MCF 10A (cell line): ENCODE results near the gene DMAC2. TPM values are rescaled to one million over a fixed set of nuclear protein-coding genes. Genes with fewer than 3 reads are reported as not detected.

Experiments
- BruUV-seq: library from RNA; stranded (reverse); fragments of 400-500 nt; replicated peaks from 2 replicates; lab custom pipeline; 2021; lab: Mats Ljungman, UMichigan
- CTCF ChIA-PET: fragments of 300-600 bp; sonication (Branson Sonifier 250); formaldehyde crosslinking; extraction: SDS; loops from one replicate; lab custom pipeline; 2021; ENCODE audit warnings: antibody characterized with exemption, inconsistent platforms; lab: Yijun Ruan, JAX
- POLR2A ChIA-PET: fragments of 300-600, 350-650 bp; sonication (Branson Sonifier 250); formaldehyde crosslinking; extraction: SDS; loops from one replicate; lab custom pipeline; 2020; ENCODE audit warnings: antibody characterized with exemption, inconsistent platforms; lab: Yijun Ruan, JAX
- DNase-seq: peaks from one replicate; pipeline ENCODE4 v3.0.0-alpha.2; 2018; ENCODE audit not compliant: unreplicated experiment
- H3K27ac Mint-ChIP-seq: one replicate; pipeline ENCODE4 v1.8.0; 2022; ENCODE audit warnings: mild to moderate bottlenecking, low read depth, mixed read lengths; ENCODE audit not compliant: unreplicated experiment
- H3K27me3 Mint-ChIP-seq: one replicate; pipeline ENCODE4 v1.8.0; 2022; ENCODE audit warnings: mixed read lengths; ENCODE audit not compliant: insufficient read depth, unreplicated experiment
- H3K36me3 Mint-ChIP-seq: one replicate; pipeline ENCODE4 v1.8.0; 2022; ENCODE audit warnings: mild to moderate bottlenecking, moderate library complexity, mixed read lengths; ENCODE audit not compliant: insufficient read depth, unreplicated experiment
- H3K4me1 Mint-ChIP-seq: one replicate; pipeline ENCODE4 v1.8.0; 2022; ENCODE audit warnings: mixed read lengths; ENCODE audit not compliant: insufficient read depth, unreplicated experiment
- H3K4me3 Mint-ChIP-seq: one replicate; pipeline ENCODE4 v1.8.0; 2022; ENCODE audit warnings: mild to moderate bottlenecking, moderate library complexity, mixed read lengths; ENCODE audit not compliant: unreplicated experiment
- H3K9me3 Mint-ChIP-seq: one replicate; pipeline ENCODE4 v1.8.0; 2022; ENCODE audit warnings: mixed read lengths; ENCODE audit not compliant: unreplicated experiment
- intact Hi-C: fragments of 100-400 bp; cut with micrococcal nuclease; formaldehyde crosslinking; loops from 2 replicates; pipeline ENCODE4 v1.14.1; 2022
- total RNA-seq: library from RNA; stranded (reverse); gene quantifications from 2 replicates; pipeline ENCODE4 v1.2.3, GENCODE V29; 2022
- TF ChIP-seq, protein P1 (sequence below): fragments of 200-600 bp; IDR thresholded peaks from one replicate; pipeline ENCODE4 v1.8.0; 2022; ENCODE audit warnings: antibody characterized with exemption, mild to moderate bottlenecking; ENCODE audit not compliant: unreplicated experiment

Gene DMAC2
- total RNA-seq, 1 experiment from 2014 or later = 34.8 TPM

DNA sequence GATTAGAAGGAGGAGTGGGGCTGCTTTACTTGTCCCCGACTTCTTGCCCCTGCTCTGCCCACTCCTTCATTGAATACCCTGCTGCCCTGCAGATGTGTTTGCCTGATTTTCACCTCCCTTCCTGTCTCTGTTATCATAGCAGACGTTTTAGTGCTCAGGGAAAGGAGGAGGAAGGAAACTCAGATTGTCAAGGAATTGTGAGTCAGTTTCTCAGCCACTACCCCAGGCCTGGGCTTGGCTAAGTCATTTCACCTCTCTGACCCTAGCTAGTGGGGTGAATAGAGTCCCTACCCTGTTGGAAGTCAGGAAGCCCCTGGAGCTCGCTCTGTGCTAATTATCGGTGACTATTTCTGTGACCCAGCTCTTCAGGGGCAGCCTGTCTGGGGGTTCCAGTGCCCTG, 38.2 kb downstream of the DMAC2 start:
- Mint-ChIP-seq H3K4me3 (no peak overlapping the region), H3K4me1 (peaks cover 14% of the 10 kb centered on the region), H3K27ac (no peak overlapping the region), H3K9me3 (no peaks in the 10 kb centered on the region), H3K27me3 (no peaks in the 10 kb centered on the region), H3K36me3 (peaks cover 5% of the 10 kb centered on the region)
- no TSS peak for BruUV-seq
- ChIA-PET CTCF (interaction anchor here (0.6 kb wide), 1 partner anchor 651 kb away, joined by 3 read pairs; no protein-coding TSS in a partner anchor), POLR2A (no interaction called here)
- DNase-seq = no peak
- TF ChIP-seq, protein P1, sequence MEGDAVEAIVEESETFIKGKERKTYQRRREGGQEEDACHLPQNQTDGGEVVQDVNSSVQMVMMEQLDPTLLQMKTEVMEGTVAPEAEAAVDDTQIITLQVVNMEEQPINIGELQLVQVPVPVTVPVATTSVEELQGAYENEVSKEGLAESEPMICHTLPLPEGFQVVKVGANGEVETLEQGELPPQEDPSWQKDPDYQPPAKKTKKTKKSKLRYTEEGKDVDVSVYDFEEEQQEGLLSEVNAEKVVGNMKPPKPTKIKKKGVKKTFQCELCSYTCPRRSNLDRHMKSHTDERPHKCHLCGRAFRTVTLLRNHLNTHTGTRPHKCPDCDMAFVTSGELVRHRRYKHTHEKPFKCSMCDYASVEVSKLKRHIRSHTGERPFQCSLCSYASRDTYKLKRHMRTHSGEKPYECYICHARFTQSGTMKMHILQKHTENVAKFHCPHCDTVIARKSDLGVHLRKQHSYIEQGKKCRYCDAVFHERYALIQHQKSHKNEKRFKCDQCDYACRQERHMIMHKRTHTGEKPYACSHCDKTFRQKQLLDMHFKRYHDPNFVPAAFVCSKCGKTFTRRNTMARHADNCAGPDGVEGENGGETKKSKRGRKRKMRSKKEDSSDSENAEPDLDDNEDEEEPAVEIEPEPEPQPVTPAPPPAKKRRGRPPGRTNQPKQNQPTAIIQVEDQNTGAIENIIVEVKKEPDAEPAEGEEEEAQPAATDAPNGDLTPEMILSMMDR = no peak
- intact Hi-C loops = no loop called here

DNA sequence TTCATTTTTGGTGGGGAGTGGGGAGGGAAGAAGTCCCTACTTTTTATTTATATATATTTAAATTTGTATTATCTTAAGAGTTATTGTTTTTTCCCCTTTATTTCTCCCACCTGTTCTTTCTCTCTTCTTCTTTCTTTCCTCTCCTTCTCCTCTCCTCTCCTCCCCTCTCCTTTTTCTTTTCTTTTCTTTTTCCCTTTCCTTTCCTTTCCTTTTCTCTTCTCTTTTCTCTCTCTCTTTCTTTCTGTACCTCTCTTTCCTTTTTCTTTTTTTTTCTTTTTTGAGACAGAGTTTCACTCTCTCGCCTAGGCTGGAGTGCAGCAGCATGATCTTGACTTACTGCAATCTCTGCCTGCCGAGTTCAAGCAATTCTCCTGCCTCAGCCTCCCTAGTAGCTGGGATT, 40.2 kb downstream of the DMAC2 start:
- H3K27ac Mint-ChIP-seq = no peak overlapping the region

DNA sequence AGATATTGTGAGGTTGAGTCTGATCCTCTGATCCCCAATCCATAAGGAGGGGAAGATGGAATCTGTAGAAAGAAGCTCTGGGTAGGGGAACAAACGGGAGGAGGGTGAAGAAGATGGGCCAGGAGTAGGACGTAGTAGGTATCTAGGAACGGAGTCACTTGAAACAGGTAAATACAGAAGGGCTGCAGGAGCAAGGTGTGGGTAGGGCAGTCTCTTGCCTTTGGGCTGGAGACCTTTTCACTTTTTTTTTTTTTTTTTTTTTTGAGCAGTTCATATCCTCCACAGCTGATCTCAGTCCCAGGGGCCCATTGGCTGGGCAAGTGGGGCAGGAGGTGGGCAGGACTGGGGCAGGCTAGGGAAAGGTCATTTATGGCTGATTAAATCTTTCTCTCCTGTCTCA, 40.6 kb downstream of the DMAC2 start:
- Mint-ChIP-seq H3K27me3 (no peaks in the 10 kb centered on the region), H3K9me3 (no peaks in the 10 kb centered on the region), H3K4me1 (peaks cover 25% of the 10 kb centered on the region), H3K27ac (peak overlapping the region; percentile 99), H3K36me3 (peaks cover 17% of the 10 kb centered on the region), H3K4me3 (peak overlapping the region; percentile 99)
- TF ChIP-seq, protein P1 = no peak
- ChIA-PET POLR2A (interaction anchor here (1.6 to 2.6 kb wide), 4 partner anchors 10 to 72 kb away, joined by 8 to 19 read pairs (median 12); partner anchors contain the start of genes B9D2 and DMAC2), CTCF (interaction anchor here (1.0 kb wide), 1 partner anchor 32 kb away, joined by 3 read pairs; no protein-coding TSS in a partner anchor)
- BruUV-seq = no TSS peak
- no peak for DNase-seq
- intact Hi-C loops = loop anchor here (5.0 kb wide), 1 partner anchor 47 kb away; the partner anchor contains the start of gene TGFB1

More for the DNA sequence above, 40.2 kb downstream of the DMAC2 start:
- peak overlapping the region; percentile 62 for H3K4me3 Mint-ChIP-seq
- no peaks in the 10 kb centered on the region for H3K27me3 Mint-ChIP-seq
- POLR2A ChIA-PET = interaction anchor here (0.7 to 2.6 kb wide), 4 partner anchors 10 to 103 kb away, joined by 3 to 19 read pairs (median 10); partner anchors contain the start of gene B9D2
- peaks cover 25% of the 10 kb centered on the region for H3K4me1 Mint-ChIP-seq
- no peaks in the 10 kb centered on the region for H3K9me3 Mint-ChIP-seq
- TF ChIP-seq, protein P1 = no peak
- BruUV-seq = no TSS peak
- intact Hi-C loops = loop anchor here (5.0 kb wide), 1 partner anchor 47 kb away; the partner anchor contains the start of gene TGFB1
- CTCF ChIA-PET = interaction anchor here (0.7 kb wide), 1 partner anchor 10 kb away, joined by 3 read pairs; no protein-coding TSS in a partner anchor
- peaks cover 16% of the 10 kb centered on the region for H3K36me3 Mint-ChIP-seq
- DNase-seq = no peak

GRCh38 chr19:41398598-41398997, 41.1 kb downstream of the DMAC2 start:
- CTCF ChIA-PET = interaction anchor here (0.6 to 1.0 kb wide), 2 partner anchors 32 to 86 kb away, joined by 3 read pairs; no protein-coding TSS in a partner anchor

More at GRCh38 chr19:41398598-41398997, 41.1 kb downstream of the DMAC2 start:
- TF ChIP-seq, protein P1 = no peak
- H3K27me3 Mint-ChIP-seq = no peaks in the 10 kb centered on the region
- H3K36me3 Mint-ChIP-seq = peaks cover 22% of the 10 kb centered on the region
- intact Hi-C loops = loop anchor here (5.0 kb wide), 1 partner anchor 46 kb away; the partner anchor contains the start of gene TGFB1
- POLR2A ChIA-PET = interaction anchor here (0.9 to 2.6 kb wide), 6 partner anchors 11 to 88 kb away, joined by 3 to 19 read pairs (median 10); partner anchors contain the start of genes B9D2 and DMAC2
- no peak for DNase-seq
- BruUV-seq = no TSS peak
- H3K4me3 Mint-ChIP-seq = peak overlapping the region; percentile 99
- peaks cover 25% of the 10 kb centered on the region for H3K4me1 Mint-ChIP-seq
- H3K27ac Mint-ChIP-seq = peak overlapping the region; percentile 99
- no peaks in the 10 kb centered on the region for H3K9me3 Mint-ChIP-seq
